ENCODE data around the gene LOXL1. TPM values are rescaled to one million over a fixed set of nuclear protein-coding genes. Genes with fewer than 3 reads are reported as not detected.

LOXL1 gene
- total RNA-seq, 6 experiments from 2014 or later, result 235 to 309 (median 288) TPM

DNA sequence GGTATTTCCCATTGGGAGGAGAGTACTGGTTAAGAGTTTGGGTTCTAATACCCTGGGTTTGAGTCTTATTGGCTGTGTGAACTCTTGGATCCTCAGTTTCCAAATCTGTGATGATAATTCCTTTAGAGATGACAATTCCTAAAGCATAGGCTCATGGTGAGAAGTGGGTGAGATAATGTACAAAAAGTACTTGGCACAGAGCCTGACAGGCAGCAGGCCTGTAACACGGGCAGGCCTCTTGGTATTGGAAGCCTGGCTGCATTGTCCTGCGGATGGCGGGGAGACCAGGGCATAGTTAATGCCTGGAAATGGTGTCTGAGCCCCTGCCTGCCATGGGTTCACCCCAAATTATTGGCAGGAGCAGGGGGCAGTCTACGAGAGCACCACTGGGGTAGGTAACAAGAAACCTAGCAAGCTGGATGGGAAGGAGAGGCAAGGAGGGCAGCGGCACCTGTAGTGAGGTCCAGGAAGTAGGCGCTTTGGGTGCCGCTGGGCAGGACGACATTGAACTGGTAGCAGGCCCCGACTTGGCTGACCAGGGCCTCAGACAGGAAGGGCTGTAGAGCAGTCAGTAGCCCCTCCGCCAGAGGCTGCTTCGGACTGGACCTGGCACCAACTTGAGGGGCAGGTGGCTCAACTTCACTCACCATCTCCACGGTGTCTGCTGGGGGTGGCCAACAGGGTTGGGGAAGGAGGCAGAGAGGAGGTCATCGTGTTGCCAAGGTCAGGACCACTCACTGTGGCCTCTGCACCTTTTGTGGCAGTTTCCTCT lies 58.1 kb downstream of the LOXL1 start:
- H3K4me3 Mint-ChIP-seq, result no peak overlapping the region; the same call in 1 of the 2 replicates
- peak overlapping the region; percentile 97 for H3K27ac Mint-ChIP-seq
- H3K9me3 Mint-ChIP-seq, result no peaks in the 10 kb centered on the region
- TF ChIP-seq, protein P1, sequence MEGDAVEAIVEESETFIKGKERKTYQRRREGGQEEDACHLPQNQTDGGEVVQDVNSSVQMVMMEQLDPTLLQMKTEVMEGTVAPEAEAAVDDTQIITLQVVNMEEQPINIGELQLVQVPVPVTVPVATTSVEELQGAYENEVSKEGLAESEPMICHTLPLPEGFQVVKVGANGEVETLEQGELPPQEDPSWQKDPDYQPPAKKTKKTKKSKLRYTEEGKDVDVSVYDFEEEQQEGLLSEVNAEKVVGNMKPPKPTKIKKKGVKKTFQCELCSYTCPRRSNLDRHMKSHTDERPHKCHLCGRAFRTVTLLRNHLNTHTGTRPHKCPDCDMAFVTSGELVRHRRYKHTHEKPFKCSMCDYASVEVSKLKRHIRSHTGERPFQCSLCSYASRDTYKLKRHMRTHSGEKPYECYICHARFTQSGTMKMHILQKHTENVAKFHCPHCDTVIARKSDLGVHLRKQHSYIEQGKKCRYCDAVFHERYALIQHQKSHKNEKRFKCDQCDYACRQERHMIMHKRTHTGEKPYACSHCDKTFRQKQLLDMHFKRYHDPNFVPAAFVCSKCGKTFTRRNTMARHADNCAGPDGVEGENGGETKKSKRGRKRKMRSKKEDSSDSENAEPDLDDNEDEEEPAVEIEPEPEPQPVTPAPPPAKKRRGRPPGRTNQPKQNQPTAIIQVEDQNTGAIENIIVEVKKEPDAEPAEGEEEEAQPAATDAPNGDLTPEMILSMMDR (IDR thresholded peaks at IDR 0.05), result no peak
- H3K4me1 Mint-ChIP-seq (ENCODE audit: low read depth), result peaks cover 84% of the 10 kb centered on the region
- peaks cover 1% of the 10 kb centered on the region for H3K27me3 Mint-ChIP-seq (ENCODE audit: insufficient read depth)
- peaks cover 8% of the 10 kb centered on the region; the same call in 1 of the 2 replicates for H3K36me3 Mint-ChIP-seq (ENCODE audit: low read depth)
- no peak for DNase-seq

DNA sequence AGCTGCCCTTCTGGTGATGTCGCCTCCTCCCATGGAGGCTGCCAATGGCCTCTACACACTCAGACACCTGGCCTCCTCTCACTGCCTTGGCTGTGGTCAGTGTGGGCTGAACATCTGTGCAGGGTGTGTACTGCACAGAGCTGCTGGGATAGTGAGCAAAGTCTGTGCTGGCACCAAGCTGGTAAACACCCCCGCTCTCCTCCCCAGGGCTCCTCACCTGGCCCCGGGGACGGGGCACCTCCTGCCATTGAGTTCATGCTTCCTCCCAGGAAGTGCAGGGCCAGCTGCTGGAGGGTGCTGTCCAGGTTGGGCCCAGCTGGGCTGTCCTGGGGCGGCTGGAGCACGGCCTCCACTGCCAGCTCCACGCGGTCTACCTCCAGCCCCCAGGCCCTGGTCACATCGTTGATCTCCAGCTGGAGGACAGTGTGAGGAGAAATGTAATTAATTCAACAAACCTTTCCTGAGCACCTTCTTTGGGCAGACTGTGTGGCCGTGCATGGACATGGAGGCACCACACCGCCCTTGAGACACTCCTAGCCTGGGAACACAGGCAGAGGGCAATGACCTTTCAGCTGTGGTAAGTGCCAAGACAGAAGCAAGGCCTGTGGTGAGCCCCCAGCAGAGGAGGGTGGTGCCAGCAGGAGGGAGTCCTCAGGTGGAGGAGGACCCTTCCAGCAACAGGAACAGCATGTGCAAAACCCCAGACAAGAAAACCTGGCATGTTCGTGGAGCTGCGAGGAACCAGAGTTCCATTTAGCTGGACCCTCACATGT lies 59.0 kb downstream of the LOXL1 start:
- DNase-seq, result no peak
- H3K9me3 Mint-ChIP-seq, result no peaks in the 10 kb centered on the region
- no peak overlapping the region for H3K27ac Mint-ChIP-seq
- H3K27me3 Mint-ChIP-seq (ENCODE audit: insufficient read depth), result peaks cover 1% of the 10 kb centered on the region
- TF ChIP-seq, protein P1 (IDR thresholded peaks at IDR 0.05), result no peak
- H3K4me3 Mint-ChIP-seq, result no peak overlapping the region
- H3K4me1 Mint-ChIP-seq (ENCODE audit: low read depth), result peaks cover 91% of the 10 kb centered on the region
- H3K36me3 Mint-ChIP-seq (ENCODE audit: low read depth), result peaks cover 8% of the 10 kb centered on the region; the same call in 1 of the 2 replicates

DNA sequence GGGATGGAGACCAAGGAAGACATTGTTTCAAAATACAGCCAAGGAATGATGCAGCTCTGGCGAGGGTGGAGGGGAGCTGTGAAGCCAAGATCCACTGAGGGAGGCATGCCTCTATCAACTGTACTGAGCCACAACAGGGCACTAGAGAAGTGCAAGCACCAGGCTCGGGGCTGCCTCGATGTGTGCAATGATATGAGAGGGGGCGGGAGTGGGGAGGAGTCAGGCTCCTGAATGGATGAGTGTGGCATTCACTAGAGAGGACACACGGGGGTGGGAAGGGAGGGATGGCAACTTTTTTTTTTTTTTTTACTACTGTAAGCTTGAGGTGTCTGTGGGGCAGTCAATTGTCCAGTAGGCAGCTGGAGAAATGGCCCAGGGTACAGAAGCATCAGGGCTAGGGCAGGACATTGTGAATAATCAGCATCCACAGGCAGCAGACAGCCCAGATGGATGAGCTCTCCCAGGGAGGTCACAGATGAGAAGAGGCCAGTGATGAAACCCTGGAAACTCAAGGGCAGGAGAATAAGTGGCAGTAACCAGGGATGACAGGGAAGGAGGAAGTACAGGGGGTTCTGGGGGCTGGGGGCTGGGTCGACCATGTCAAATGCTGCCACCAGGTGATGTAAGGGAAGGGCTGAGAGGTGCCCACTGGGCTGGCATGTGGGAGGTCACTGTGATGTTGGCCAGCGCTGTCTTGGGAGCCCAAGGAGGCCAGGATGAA lies 60.0 kb downstream of the LOXL1 start:
- H3K36me3 Mint-ChIP-seq (ENCODE audit: low read depth), result peaks cover 8% of the 10 kb centered on the region; the same call in 1 of the 2 replicates
- no peak for DNase-seq
- H3K27me3 Mint-ChIP-seq (ENCODE audit: insufficient read depth), result peaks cover 1% of the 10 kb centered on the region
- H3K27ac Mint-ChIP-seq, result no peak overlapping the region
- TF ChIP-seq, protein P1 (IDR thresholded peaks at IDR 0.05), result no peak
- H3K9me3 Mint-ChIP-seq, result no peaks in the 10 kb centered on the region
- H3K4me1 Mint-ChIP-seq (ENCODE audit: low read depth), result peaks cover 95% of the 10 kb centered on the region
- no peak overlapping the region for H3K4me3 Mint-ChIP-seq

DNA sequence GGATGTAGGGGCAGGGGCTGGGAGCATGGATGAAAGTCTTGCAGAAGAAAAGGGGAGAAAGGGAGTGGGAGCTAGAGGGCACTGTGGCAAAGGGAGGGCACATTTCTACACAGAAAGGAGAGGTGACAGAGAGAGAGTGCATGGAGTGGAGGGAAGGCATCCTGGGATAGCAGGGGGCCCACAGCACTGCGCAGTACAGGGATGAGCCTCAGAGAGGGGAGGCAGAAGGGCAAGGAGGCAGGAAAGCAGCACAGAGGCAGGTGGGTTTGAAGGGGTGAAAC lies 60.5 kb downstream of the LOXL1 start:
- no peaks in the 10 kb centered on the region for H3K9me3 Mint-ChIP-seq
- DNase-seq, result no peak
- peaks cover 94% of the 10 kb centered on the region for H3K4me1 Mint-ChIP-seq (ENCODE audit: low read depth)
- no peak overlapping the region for H3K27ac Mint-ChIP-seq
- no peak overlapping the region for H3K4me3 Mint-ChIP-seq
- peaks cover 8% of the 10 kb centered on the region; the same call in 1 of the 2 replicates for H3K36me3 Mint-ChIP-seq (ENCODE audit: low read depth)
- TF ChIP-seq, protein P1 (IDR thresholded peaks at IDR 0.05), result no peak; the same call in 1 of the 2 replicates
- H3K27me3 Mint-ChIP-seq (ENCODE audit: insufficient read depth), result no peaks in the 10 kb centered on the region; the same call in 1 of the 2 replicates

DNA sequence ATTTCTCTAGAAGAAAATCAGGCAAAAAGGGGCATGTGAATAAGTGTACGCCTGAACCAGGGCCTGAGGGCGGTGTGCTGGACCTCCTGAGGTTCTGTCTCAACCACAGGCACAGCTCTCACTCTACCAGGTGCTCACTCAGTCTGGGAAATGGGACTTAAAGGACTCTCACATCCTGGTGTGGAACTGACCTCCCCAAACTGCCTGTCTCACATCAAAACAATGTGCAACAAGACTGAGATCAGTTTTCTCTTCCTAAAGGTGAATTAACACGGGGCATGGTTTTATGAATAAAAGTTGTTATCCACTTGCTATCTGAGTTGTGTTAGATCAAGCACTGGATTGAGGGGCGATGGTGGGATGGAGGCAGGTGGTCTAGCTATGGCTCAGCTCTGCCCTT lies 61.0 kb downstream of the LOXL1 start:
- TF ChIP-seq, protein P1 (IDR thresholded peaks at IDR 0.05), result no peak
- Mint-ChIP-seq H3K9me3 (no peaks in the 10 kb centered on the region), H3K4me1 (ENCODE audit: low read depth) (peaks cover 89% of the 10 kb centered on the region), H3K36me3 (ENCODE audit: low read depth) (peaks cover 8% of the 10 kb centered on the region; the same call in 1 of the 2 replicates), H3K27me3 (ENCODE audit: insufficient read depth) (no peaks in the 10 kb centered on the region; the same call in 1 of the 2 replicates), H3K4me3 (no peak overlapping the region), H3K27ac (peak overlapping the region; percentile 61; the same call in 1 of the 2 replicates)
- DNase-seq, result no peak

Data from HFFc6 (cell line).